Diencephalon (tissue), 1 donor: ENCODE measurements around the gene SELENOH. TPM values are rescaled to one million over a fixed set of nuclear protein-coding genes. Genes with fewer than 3 reads are reported as not detected.

Experiments used
- small RNA-seq: library from RNA; depleted of rRNA; stranded (forward); fragments of <200 nt; gene quantifications from one replicate; pipeline ENCODE3, GENCODE V24; 2014
- total RNA-seq: library from RNA; depleted of rRNA; stranded (reverse); fragments of >200 nt; gene quantifications from one replicate; pipeline ENCODE4 v1.2.3, GENCODE V29; 2014

SELENOH gene
- total RNA-seq, result 46.4 TPM

GRCh38 chr11:57741132-57742086 lies at the start of gene SELENOH:
Gene SELENOH, plus strand, starts transcription at chr11:57741491. Its CDS starts 105 bp downstream, at chr11:57741596.

DNA sequence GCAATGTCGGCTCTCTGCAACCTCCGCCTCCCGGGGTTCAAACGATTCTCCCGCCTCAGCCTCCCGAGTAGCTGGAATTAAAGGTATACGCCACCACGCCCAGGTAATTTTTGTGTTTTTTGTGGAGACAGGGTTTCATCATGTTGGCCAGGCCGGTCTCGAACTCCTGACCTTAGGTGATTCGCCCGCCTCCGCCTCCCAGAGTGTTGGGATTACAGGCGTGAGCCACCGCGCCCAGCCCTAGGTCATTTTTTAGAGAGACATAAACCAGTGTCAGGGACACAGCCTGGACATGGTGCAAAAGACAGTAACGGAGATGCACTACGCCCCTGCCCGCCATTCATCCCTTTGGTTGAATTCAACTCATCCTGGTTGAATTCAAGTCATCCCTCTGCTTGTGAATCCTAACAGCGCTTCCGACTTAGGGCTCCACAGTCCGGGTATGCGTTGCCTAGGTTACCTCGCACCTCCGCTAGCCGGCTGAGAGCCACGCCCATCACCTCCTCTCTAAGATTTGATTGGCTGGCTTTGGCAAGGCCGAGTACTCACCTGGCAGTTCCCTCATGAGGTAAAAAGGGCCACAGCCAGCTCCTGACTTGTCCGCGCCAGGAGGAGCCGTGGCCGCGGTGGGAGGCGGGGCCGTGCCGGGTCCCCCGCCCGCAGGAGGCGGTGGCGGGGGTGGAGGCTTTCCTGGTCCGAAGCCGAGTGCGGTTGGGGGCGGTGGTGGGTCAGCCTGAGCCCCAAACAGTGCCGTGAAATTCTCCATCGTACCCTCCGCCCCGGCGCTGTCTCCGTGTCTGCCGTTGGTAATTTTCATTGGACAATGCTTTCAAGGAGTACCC lies 29.7 kb upstream of the SELENOH start, which contains the start of gene MED19:
MED19 (minus strand) TSS at position 802 of the 842 bp plus-strand sequence; CDS start at position 766, 36 bp downstream.

DNA sequence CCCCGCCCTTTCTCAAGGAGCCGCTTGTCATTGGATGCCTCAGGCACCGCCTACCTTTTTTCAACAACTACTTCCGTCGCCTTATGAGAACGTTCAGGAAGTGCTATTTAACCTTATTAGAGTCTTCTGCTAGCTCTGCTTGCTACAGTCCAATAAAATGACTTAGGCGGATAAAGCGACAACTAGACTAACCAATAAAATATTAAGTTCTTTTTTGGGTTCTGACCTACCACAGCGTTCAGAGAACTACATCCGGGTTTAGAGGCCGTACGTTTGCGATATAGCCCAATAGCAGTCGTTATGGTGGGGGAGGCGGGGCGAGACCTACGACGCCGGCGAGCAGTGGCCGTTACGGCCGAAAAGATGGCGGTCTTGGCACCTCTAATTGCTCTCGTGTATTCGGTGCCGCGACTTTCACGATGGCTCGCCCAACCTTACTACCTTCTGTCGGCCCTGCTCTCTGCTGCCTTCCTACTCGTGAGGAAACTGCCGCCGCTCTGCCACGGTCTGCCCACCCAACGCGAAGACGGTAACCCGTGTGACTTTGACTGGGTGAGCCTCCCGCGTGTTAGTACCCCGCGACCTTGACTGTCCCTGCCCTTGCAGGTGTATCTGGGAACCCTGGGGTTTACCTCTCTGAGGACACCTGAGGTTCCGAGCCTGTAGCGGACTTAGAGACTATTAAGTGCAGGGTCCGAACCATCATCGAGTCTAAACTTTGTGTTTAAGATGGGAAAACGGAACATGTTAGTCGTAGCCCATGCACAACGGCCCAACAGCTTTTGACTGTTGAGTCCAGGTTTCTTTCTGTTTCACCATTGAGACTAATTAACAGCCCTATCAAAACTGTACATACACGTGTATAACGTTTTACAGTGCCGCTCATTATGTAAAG lies 28.8 kb upstream of the SELENOH start, which contains the start of gene TMX2:
TMX2 (plus strand) TSS at position 338 of the 895 bp plus-strand sequence; CDS start at position 364, 26 bp downstream.

DNA sequence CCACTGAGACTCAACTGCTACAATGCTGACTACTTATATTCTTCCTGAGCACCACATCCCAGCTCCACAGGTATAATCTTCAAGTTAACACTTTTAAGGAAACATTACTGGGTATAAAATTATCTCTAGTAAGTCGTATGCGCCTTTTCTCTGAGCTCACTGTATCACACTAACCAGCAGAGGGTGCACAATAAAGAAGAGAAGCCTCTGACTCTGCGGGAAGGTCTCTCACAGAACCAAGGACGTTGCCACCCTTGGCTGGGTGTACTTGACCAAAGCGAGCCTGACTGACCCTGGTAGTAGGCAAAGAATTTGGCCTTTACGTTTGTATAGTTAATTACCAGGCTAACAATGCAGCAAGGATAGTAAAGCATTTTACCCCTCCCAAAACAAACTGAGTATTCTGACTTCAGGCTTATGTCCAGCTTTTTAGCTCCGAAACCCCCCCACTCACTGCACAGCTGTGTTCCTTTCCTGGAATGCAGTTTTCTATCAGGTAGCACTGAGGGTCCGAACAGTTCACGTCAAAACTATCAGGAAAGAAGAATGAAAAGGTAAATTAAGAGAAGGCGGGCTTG lies 10.5 kb downstream of the SELENOH start, which contains the start of gene BTBD18:
BTBD18 (minus strand) TSS at position 144 of the 578 bp plus-strand sequence. CDS start 631 bp downstream, outside the sequence.

GRCh38 chr11:57761301-57762234 lies 20.3 kb downstream of the SELENOH start, which contains the start of gene CTNND1:
Gene CTNND1, plus strand, starts transcription at chr11:57761802. Its CDS starts 29,677 bp downstream, at chr11:57791479.

Small RNAs within 50 kb of the gene (small RNA-seq; reads per million reads assigned to genes)
- gene AP001931.1, result not detected
- gene TMX2-CTNND1, result not detected

Other genes starting within 250 kb of the SELENOH start
- 2.1 TPM for gene SLC43A1, start 225.8 kb upstream of the SELENOH start, total RNA-seq
- 23.3 TPM for gene TIMM10, start 210.7 kb upstream of the SELENOH start, total RNA-seq
- gene SMTNL1, start 203.9 kb upstream of the SELENOH start, total RNA-seq, result not detected
- gene UBE2L6, start 173.8 kb upstream of the SELENOH start, total RNA-seq, result 51.4 TPM
- 9.5 TPM for gene SERPING1, start 143.8 kb upstream of the SELENOH start, total RNA-seq
- 2.5 TPM for gene YPEL4, start 91.6 kb upstream of the SELENOH start, total RNA-seq
- 14.3 TPM for gene CLP1, start 83.7 kb upstream of the SELENOH start, total RNA-seq
- 25.8 TPM for gene ZDHHC5, start 73.4 kb upstream of the SELENOH start, total RNA-seq
- 25.4 TPM for gene MED19, start 29.3 kb upstream of the SELENOH start, total RNA-seq
- gene TMX2, start 28.9 kb upstream of the SELENOH start, total RNA-seq, result 75.0 TPM
- not detected for gene BTBD18, start 10.3 kb downstream of the SELENOH start, total RNA-seq
- gene CTNND1, start 20.3 kb downstream of the SELENOH start, total RNA-seq, result 123 TPM